SH-SY5Y (cell line): ENCODE results near the gene DDX6.

Experiments
- GATA2 ChIP-seq: IDR thresholded peaks from 2 replicates; pipeline ENCODE4 v1.6.1; 2011; ENCODE audit warnings: mild to moderate bottlenecking, low read depth, low read length
- GATA3 ChIP-seq: IDR thresholded peaks from 2 replicates; pipeline ENCODE4 v1.6.1; 2011; ENCODE audit warnings: low read depth, mild to moderate bottlenecking, low read length, moderate library complexity

DNA sequence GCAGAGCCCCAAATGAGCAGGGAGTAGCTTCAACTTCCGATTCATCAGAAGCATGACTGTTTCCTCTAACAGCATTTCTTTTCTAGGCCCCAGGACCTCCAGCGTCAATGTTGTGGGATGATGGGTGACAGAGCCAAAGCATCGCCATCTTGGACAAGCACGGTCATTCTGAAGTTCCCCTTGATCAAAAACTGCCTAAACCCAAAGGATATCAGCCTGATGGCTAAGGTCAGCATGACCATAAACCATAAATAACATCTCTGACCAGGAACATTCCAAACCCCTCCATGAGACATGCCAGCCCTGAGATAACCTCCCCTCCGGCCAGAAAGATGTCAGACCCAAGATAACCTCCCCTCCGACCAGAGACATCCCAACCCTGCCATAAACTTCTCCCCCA lies 82.7 kb downstream of the DDX6 start:
- TF ChIP-seq GATA2, result no peak
- TF ChIP-seq GATA3, result no peak
